A204.1 (cell line): ENCODE results near the gene MAPK1.
"Not testable (repeated sequence)": the region's sequence is repeated elsewhere in the genome, so short reads cannot be mapped to it uniquely, and the experiment has no call there.

ENCODE experiments used
- FAIRE-seq: peaks from 2 replicates; lab custom pipeline; 2012; peaks lifted over from hg19 to GRCh38; lab: Jason Lieb, UNC

The MAPK1 gene

DNA sequence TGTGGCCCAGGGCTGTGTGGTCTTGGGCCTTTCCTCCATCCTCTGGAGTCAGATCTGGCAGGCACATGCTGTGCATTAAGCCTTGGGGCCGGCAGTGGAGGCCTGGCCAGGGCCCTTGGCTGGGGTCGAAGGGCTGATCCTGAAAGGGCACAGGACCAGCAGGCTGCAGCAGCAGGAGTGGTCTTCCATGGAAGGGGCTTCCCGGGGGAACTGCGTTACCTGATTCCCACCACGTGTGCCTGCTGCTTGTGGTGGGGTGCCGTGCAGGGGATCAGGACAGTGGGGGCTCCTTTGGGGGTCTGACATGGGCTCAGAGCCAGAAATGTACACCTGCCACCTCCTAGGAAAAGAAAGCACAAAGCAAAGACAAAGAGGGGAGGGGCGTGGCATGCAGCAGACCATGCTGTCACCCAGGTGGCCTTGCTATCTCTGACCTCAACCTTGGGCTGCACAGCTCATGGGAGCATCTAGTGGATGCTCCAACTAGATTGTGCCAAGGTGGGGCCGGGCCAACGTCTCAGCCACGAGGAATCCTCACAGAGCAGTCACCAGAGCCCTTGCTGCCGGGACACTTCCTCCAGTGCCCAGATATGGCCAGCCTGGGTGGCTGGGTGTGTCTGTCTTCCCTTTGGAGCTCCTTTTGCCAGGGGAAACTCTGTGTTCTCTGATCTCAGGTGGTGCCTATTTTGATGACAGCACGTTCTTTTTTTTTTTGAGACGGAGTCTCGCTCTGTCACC, 113.9 kb downstream of the MAPK1 start:
- no peak for FAIRE-seq

DNA sequence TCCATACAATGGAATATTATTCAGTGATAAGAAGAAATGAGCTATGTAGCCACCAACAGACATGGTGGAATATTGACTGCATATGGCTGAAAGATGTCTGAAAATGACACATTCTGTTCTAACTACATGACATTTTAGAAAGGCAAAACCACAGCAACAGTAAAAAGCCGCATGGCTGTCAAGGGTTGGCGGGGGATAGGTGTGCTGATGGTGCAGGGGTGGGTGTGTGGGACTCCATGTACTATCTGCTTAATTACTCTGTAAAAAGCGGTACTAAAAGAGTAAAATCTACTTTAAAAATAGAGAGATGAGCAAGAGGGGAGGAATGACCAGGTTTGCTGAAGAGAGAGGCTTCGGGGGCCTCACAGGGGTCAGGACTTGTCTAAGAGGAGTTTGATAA, 115.2 kb downstream of the MAPK1 start:
- FAIRE-seq = no peak

DNA sequence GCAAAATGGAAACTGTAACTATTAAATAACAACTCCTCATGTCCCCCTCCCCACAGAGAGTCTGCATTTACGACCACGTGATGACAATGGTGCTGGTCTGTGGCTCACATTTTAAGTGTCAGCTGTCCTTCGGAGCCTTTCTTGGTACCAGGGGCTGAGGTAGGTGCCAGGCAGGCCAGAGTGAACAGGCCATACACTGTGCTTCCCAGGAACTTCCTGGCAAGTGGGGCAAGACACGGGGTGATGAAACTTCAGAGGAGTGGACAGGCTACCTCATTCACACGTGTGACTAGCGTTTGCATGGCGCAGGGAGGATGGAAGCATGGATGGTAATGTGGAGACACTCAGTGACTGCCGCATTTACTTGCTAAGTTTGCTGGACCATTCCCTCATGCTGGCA, 121.5 kb downstream of the MAPK1 start:
- no peak for FAIRE-seq

DNA sequence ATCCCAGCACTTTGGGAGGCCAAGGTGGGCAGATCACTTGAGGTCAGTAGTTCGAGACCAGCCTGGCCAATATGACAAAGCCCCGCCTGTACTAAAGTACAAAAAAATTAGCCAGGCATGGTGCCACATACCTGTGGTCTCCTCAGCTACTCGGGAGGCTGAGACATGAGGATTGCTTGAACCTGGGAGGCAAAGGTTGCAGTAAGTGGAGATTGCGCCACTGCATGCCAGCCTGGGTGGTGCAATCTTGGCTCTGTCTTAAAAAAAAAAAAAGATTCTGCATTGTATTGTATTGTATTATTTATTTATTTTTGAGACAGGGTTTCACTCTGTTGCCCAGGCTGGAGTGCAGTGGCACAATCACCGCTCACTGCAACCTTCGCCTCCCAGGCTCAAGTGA, 122.5 kb downstream of the MAPK1 start:
- not testable (repeated sequence) for FAIRE-seq

DNA sequence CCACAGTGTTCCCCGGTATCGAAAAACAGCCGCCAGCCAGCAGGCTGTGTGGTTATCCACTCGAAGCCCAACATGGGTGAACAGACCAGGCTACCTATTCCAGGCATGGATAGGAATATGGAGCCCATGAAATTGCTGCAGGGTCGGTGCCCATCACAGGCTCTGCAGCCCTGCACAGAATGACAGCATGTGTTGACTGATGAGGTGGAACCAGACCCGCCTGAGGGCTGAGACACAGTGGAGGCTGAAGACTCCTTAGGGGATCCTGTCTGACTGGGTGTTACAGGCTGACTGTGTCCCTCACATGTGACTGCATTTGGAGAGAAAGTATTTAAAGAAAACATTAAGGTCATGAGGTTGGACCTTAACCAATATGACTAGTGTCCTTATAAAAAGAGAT, 125.7 kb downstream of the MAPK1 start:
- FAIRE-seq = no peak

DNA sequence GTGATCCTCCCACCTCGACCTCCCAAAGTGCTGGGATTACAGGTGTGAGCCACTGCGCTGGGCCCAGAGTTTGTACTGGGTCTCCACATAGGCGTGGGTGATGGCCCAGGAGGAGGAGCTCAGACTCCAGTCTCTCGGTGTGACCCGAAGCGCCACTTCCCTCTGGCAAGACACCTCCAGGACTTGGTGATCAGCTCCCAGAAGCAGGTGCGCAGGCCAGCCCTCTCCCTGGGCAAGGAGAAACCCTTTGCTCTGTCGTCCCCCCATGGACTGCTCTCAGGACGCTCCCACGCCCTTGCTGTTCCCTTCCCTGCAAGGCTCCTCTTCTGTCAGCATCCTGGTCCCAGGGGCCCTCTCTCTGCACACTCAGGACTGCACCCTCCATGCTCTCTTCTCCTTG, 126.4 kb downstream of the MAPK1 start:
- FAIRE-seq = no peak

DNA sequence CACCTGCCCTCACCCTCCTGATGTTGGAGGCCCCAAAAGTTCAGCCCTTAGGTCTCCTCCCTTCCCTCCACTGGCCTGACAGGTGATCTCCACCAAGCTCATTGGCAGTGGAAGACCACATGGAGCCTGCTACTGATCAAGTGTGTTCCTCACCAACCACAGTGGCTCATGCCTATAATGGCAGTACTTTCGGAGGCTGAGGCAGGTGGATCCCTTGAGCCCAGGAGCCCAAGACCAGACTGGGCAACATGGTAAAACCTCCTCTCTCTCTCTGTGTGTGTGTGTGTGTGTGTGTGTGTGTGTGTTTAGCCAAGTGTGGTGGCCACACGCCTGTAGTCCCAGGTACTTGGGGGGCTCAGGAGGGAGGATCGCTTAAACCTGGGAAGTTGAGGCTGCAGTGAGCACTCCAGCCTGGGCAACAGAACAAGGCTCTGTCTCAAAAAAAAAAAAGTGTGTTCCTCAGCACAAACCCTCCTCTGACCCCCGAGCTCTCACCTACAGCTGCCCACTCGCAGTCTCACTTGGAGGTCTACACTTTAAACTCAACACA, 127.5 kb downstream of the MAPK1 start:
- FAIRE-seq = no peak

DNA sequence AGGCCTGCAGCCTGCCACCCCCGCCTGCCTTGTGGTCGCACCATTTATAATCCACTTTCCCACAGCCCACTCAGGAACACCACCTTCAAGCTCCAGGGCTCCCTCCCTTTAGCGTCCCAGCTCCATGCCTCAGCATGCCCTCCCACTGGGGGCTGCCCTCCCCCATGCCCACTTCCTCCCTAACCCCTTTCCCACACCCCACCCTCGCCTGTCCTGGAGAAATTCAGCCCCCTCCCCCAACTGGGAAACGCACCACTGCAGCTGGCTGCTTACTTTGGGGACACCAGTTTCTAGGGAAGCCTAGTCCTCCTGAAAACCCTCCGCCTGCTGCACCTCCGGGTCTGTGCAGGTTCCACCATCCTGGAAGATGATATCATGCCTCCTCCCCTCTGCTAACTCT, 128.5 kb downstream of the MAPK1 start:
- no peak for FAIRE-seq

DNA sequence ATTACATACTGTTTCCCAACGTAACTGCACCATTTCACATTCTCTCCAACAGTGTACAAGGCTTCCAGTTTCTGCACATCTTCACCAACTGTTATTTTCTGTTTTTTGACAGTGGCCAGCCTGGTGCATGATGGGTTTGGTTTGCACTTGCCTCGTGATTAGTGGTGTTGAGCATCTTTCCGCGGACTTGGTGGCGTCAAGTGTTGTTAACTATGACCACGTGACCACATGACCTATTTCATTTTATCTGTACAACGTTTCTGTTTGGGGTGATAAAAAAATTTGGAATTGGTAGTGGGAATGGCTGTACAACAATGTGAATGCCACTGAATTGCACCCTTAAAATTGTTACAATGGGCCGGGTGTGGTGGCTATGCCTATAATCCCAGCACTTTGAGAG, 129.4 kb downstream of the MAPK1 start:
- no peak for FAIRE-seq

DNA sequence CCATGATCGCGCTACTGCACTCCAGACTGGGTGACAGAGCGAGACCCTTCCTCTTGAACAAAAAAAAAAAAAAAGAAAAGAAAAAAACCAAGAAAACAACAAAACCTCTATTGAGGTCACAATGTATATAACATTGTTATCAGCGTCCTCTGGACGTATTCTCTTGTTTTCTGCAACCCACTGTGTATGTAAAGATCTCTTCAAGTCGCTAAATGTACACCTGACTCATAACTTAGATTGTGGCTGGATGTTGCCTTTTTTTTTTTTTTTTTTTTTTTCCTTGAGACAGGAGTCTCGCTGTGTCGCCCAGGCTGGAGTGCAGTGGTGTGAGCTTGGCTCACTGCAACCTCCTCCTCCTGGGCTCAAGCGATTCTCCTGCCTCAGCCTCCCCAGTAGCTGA, 130.5 kb downstream of the MAPK1 start:
- no peak for FAIRE-seq

DNA sequence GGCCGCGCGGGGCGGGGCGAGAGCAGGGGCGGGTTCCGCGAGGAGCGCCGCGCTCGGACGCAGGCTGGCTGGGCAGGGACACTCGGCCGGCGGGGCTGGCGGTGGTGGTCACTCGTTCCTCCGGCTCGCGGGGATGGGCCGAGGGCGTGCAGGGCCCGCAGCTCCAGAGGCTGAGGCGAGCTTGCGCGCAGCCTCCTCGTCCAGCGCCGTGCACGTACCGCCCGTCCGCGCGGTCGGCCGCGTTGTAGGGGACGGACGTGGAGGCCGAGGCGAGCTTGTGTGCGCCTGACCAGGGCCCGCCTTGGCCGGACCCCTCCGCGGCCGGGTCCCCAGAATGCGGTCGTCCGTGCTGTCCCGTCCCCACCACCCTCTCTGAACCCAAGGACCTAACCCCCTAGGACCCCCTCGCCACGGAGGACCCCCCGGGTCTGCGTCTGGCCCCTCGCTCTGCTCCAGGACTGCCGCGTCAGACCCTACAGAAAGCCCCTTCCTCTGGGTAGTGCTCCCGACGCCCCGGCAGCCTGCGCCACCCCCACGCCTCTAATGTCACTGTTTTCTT, 131.3 kb downstream of the MAPK1 start:
- no peak for FAIRE-seq

DNA sequence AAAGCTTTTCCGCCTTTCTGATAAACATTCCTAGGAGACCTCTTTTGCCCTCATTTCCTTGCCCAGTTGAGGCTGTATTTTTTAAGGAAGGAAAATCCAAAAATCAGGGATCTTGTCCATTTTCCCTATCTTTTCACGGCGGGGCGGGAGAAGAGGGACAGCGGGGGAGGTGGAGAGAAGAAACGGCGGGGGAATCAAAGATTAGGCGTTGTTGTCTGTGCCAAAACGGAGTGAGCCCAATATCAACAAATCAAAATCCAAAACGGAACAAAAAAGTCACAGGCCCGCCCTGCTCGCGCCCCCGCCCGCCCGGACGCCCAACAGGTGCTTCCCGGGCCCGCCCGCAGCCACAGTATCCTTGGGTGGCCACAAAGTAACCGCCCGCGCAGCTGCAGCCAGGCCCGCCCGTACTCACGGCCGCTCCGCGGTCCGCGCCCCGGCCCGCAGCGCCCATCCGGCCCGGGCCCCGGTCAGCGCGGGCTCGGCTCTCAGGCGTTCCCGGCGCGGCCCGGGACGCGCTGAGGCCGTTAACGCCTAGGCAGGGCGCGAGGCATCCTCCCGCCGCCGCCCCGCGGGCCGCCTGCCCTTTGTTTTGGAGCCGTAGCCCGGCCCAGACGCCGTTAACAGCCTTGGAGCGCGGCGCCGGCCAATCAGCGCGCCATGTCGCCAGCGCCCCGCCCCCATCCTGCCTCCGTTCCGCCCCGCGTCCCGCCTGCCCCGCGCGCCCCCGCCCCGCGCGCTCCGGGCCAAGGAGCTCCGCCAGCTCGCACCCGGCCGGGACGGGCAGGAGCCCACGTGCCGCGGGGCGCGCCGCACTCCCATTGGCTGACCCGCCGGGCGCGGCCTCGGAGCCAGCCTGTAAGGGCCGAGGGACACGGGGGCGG, 132.0 kb downstream of the MAPK1 start, which contains the start of gene YPEL1:
Gene YPEL1 (minus strand): TSS at position 595 of the 884 bp plus-strand sequence. CDS start 25,050 bp downstream, outside the sequence.
- FAIRE-seq = no peak

DNA sequence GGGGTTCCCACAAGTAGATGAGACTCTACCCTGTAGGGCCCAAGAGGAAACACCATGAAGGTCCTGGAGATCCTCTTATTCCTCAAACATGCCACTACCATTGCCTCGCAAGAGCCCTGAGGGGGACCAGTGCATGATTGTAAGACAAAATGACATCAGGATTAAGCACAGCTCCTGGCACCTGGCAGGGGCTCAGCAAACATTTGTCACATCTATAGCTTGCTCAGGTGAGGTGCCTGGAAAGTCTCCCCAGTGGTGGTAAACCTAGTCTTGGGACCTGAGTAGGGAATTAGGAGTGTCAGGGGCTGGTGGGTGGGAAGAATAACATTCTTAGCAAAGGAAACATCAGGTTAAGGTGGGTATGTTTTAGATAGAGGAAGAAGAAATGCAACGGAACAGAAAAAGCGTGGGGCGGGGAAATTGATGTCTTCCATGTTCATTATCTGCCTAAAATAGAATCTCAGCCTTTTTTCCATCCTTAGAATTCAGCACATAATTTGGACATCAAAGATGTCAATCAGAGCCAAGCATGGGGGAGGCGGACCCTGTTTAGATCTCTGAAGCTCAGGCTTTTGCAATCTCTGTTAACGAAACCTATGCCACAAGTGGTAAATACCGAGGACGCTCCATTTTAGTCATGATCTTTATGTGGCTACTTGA, 132.8 kb downstream of the MAPK1 start:
- FAIRE-seq = no peak

DNA sequence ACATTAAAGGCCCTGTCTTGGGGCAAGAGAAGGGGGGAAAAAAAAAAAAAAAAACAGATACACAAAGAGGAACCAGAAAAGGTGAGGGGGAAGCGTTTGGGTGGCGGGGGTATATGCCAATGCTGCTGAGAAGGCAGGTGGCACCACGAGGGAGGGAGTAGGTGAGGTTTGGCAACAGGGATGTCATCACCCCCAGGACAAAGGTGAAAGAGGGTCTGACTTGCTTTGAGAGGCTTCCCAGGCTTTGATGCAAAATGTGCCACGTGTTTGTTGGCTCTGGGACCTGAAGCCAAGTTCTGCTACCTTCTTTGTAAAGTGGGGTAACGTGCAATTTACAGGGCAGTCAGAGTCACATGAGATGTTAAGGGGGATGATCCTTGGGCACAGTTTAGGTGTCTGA, 135.9 kb downstream of the MAPK1 start:
- FAIRE-seq = no peak

DNA sequence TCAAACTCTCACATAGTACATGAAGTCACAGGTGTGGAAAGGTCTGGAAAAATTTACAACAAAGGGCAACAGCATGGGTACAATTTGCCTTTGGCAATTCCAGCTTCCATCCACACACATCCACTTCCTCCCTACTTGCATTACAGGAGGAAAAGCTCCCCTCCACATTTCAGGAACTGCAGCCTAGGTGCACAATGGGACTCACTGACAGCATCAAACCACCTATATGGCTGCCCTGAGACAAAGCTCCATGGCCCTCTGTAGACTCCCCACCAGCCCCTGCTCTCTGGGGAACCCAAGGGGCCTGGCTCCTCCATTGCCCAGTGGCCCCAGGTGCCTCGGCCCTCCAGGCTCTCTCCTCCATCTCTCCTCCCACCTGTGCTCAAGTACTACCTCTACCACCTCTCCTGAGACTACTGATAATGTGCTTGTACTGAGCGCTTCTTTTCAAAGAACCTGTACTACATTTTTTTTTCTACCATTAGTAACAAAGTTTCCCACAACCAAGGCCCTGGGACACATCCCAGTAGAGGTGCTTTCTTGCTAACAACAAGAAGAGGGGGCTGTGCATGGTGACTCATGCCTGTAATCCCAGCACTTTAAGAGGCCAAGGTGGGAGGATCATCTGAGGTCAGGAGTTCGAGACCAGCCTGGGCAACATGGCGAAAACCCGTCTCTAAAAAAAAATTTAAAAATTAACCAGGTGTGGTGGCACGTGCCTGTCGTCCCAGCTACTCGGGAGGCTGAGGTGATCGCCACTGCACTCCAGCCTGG, 136.7 kb downstream of the MAPK1 start:
- no peak for FAIRE-seq

DNA sequence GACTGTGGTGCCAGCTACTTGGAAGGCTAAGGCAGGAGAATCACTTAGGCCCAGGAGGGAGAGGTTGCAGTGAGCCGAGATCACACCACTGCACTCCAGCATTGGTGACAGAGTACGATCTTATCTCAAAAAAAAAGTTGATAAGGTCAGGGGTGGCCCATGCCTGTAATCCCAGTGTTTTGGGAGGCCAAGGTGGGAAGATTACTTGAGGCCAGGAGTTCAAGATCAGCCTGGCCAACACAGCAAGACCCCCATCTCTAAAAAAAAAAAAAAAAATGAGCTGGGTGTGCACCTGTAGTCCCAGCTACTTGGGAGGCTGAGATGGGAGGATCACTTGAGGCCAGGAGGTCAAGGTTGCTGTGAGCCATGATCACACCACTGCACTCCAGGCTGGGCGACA, 138.3 kb downstream of the MAPK1 start:
- FAIRE-seq = not testable (repeated sequence)

DNA sequence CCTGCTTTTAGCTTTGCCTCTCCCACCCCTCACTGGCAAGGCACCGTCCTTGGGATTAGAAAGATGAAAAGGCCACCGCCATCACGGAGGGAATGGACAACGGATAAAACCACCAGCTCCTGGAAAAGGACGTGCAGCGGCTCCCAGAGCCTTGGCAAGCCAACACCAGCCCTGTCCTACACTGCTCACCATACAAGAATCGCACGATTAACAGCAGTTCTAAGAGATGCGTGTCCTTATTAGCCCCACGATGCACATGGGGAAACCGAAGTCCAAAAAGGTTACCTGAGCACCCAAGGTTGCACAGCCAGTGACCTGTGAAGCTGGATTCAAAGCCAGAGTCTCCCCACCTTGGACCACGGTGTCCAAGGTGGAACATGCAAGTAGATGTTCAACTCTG, 139.2 kb downstream of the MAPK1 start:
- FAIRE-seq = no peak

DNA sequence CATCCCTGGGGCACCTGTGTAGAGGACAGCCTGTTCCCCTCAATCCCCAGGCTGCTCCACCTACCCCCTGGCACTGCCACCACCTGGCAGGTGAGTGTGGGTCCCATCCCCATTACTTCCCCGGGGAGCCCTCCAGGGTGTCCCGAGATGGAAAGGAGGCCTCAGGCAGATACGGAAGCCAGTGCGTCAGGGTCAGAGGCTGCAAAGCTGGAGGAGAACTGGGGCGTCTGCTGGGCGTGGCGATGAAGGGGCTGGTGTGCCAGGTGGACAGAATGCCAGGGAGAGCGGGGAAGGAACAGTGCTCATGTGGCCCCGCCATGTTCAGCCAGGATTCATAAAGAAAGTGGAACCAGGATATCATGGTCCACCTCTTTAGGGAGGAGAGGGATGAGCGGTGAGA, 139.7 kb downstream of the MAPK1 start:
- FAIRE-seq = no peak

DNA sequence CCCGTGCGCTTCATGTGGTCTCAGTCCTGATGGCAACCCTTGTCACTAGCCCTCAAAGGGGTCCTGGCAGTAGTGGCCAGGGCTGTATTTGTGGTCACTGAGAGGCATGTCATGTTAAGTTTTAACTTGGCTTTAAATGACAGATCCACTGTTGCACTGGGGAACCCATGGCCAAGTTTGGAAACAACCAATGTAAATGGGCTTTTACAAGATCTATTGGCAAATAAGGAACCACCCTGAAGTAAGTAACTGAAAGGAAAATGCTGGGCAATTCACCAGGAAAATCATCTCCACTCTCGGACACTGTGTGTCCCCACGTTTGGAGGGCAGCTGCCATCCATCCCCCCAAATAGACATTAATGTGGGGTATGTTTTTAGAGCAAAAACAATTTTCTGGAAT, 140.3 kb downstream of the MAPK1 start:
- FAIRE-seq = no peak

DNA sequence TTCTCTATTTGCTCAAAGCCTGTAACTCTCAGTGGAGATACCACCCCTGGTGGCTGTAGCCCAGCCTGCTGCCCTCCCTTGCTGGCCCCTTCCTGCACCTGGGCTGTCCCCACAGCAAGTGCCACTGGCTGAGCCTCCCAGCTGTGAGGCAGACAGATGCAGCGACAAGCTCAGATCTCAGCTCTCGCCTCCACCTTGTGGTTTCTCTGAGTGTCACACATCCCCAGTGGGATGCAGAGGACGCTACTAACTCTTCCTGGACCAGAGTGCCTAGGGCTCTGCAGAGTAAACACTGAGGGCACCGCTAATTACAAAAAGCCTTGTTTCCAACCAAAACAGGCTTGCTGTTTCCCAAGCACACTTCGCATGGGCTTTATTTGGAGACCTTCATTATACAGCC, 140.8 kb downstream of the MAPK1 start:
- no peak for FAIRE-seq

DNA sequence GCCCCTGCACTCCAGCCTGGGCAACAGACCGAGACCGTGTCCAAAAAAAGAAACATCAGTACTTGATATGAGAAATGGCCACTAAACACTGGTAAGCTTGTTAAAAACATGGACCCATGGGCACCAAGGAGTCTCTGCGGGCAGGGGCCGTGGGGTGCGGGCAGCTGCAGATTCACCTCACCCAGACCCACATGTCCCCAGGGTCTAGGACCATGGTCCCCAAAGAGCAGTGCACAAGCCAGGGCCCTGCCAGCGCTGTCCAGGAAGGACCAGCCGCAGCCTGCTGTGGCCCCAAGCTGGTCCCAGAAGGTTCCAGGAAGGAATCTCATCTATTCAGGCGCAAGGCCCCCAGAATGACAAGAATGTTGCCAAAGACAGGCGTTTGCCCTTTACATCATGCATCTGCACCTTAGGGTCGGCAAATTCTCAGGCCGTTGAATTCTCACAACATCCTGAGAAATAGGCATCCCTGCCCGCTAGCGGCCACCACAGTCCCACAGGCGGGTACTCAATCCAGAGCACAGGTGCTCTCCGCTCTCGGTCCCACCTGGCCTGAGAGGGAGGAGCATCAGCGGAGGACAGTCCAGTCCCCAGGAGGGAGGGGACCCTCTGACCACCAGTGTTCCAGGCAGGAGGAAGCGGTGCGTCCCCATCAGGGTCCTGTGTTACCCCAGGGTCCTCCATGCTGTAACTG, 141.3 kb downstream of the MAPK1 start:
- no peak for FAIRE-seq
